ENCODE results near the gene CLTC. TPM values are rescaled to one million over a fixed set of nuclear protein-coding genes. Genes with fewer than 3 reads are reported as not detected.
A peak's percentile ranks its signal among the peaks of the same experiment; 100 is the strongest.

The CLTC gene
- total RNA-seq, 1 experiment from 2014 or later: 254 TPM

- no peaks in the 10 kb centered on the region for H3K27me3 Mint-ChIP-seq (ENCODE audit: low read depth)
- no peak overlapping the region for H2BK12ac ChIP-seq (ENCODE audit: insufficient read length, low read depth, low read length)
- no peak overlapping the region for H2AFZ ChIP-seq (ENCODE audit: low read length)
- no peak overlapping the region for H3T11ph ChIP-seq (ENCODE audit: low read length)
- H3K4me2 ChIP-seq (ENCODE audit: insufficient read depth, insufficient read length, low read length): no peak overlapping the region
- no peak overlapping the region for H3K14ac ChIP-seq (ENCODE audit: insufficient read depth, low read length)
- H3K79me1 ChIP-seq (ENCODE audit: insufficient read depth, low read depth, low read length, poor library complexity, severe bottlenecking): no peaks in the 10 kb centered on the region
- WGBS (ENCODE audit: extremely low coverage, insufficient read length, low lambda C conversion rate): no CpG with 5 or more reads among the region's 1 CpG
- H3K9me3 ChIP-seq (ENCODE audit: control insufficient read depth, low read depth, low read length): no peaks in the 10 kb centered on the region
- no peak overlapping the region for H3K18ac ChIP-seq (ENCODE audit: insufficient read length, low read depth, low read length)
- no peak overlapping the region for H3K9ac ChIP-seq (ENCODE audit: extremely low read depth, insufficient read length, low read length)
- no peak overlapping the region for H3K23ac ChIP-seq (ENCODE audit: insufficient read length, low read depth, low read length)
- H2BK20ac ChIP-seq (ENCODE audit: low read depth, low read length, poor library complexity, severe bottlenecking): no peak overlapping the region
- no peak overlapping the region for H4K5ac ChIP-seq (ENCODE audit: insufficient read length, low read depth, low read length)
- H3K79me2 ChIP-seq (ENCODE audit: insufficient read depth, low read length): no peaks in the 10 kb centered on the region
- H4K8ac ChIP-seq (replicated peaks; ENCODE audit: insufficient read length, low read depth, low read length): no peak overlapping the region
- H3K4me1 Mint-ChIP-seq: no peaks in the 10 kb centered on the region
- no peak for TF ChIP-seq CTCF (conservative IDR thresholded peaks at IDR 0.05)
- no peaks in the 10 kb centered on the region for H3K23me2 ChIP-seq (ENCODE audit: insufficient read length, low read depth, low read length, poor library complexity, severe bottlenecking)
- peaks cover 20 to 65% (median 48%) of the 10 kb centered on the region in 3 experiments; a peak in 5 of 7 replicates for H3K36me3 Mint-ChIP-seq (ENCODE audit: insufficient read depth in 1 of 3, low read depth in 3 of 3)
- H3K4me3 Mint-ChIP-seq: no peak overlapping the region
- no peak overlapping the region for H3K4ac ChIP-seq (ENCODE audit: low read depth, low read length)
- H2BK15ac ChIP-seq (ENCODE audit: low read depth, low read length): no peak overlapping the region
- H3K4me1 ChIP-seq (ENCODE audit: insufficient read depth, low read length): no peaks in the 10 kb centered on the region
- no peak overlapping the region for H3K56ac ChIP-seq (ENCODE audit: insufficient read length, low read depth, low read length)
- H2BK120ac ChIP-seq (ENCODE audit: low read depth, low read length, poor library complexity, severe bottlenecking): no peak overlapping the region
- no peak overlapping the region for H2AK5ac ChIP-seq (ENCODE audit: insufficient read length, low read length)
- H3K27ac Mint-ChIP-seq: peak overlapping the region in 1 of 3 experiments; percentile 4; a peak in 2 of 7 replicates
- H4K91ac ChIP-seq (ENCODE audit: insufficient read length, low read depth, low read length): no peak overlapping the region
- H3K27me3 ChIP-seq (ENCODE audit: insufficient read depth, low read length): no peaks in the 10 kb centered on the region
- no peak overlapping the region for H3K27ac ChIP-seq (ENCODE audit: insufficient read length, low read depth, low read length)
- no peak for DNase-seq
- H2BK5ac ChIP-seq (ENCODE audit: insufficient read length, low read length): no peak overlapping the region
- no peaks in the 10 kb centered on the region for H4K20me1 ChIP-seq (ENCODE audit: control insufficient read depth, insufficient read depth, insufficient read length)
- no peaks in the 10 kb centered on the region for H3K9me3 Mint-ChIP-seq
Observed at GRCh38 chr17:59675231-59675630, 55.5 kb downstream of the CLTC start.

Measured in H9 (cell line).